AG09319 (cell line): ENCODE results near the gene AGPAT3.

Experiments
- DNase-seq: peaks from one replicate; pipeline ENCODE4 v3.0.0-alpha.2; 2010; ENCODE audit warnings: low read depth; ENCODE audit errors: extremely low read depth
- CTCF ChIP-seq: IDR thresholded peaks from 2 replicates; pipeline ENCODE4 v1.5.1; 2011; ENCODE audit warnings: low read depth, mild to moderate bottlenecking, inconsistent platforms, low read length, moderate library complexity

Gene AGPAT3

GRCh38 chr21:44028287-44028659 lies 163.2 kb downstream of the AGPAT3 start:
- no peak for TF ChIP-seq CTCF
- no peak for DNase-seq

GRCh38 chr21:44029460-44030087 lies 164.6 kb downstream of the AGPAT3 start:
- no peak for DNase-seq
- TF ChIP-seq CTCF, result no peak

GRCh38 chr21:44035244-44035643 lies 170.2 kb downstream of the AGPAT3 start:
- DNase-seq, result no peak
- TF ChIP-seq CTCF, result no peak
